Mucosa of descending colon (tissue), 3 donors: ENCODE data around the gene UBE2B. TPM values are rescaled to one million over a fixed set of nuclear protein-coding genes. Genes with fewer than 3 reads are reported as not detected.
"Not testable (repeated sequence)": the region's sequence is repeated elsewhere in the genome, so short reads cannot be mapped to it uniquely, and the experiment has no call there.

Experiments
- ATAC-seq: fragments of 200-7000 bp; cut with Tn5 transposase; one replicate; pipeline ENCODE4 v1.9.1; 2020; ENCODE audit warnings: mild to moderate bottlenecking, moderate library complexity
- DNase-seq, 3 donors: peaks; one replicate each; pipeline ENCODE4 v3.0.0-alpha.2; 2020
- H3K36me3 ChIP-seq: fragments of 200-600 bp; one replicate; pipeline ENCODE4 v1.8.0; 2021; ENCODE audit warnings: low read depth, mild to moderate bottlenecking
- H3K4me1 ChIP-seq: fragments of 200-600 bp; one replicate; pipeline ENCODE4 v1.8.0; 2021; ENCODE audit warnings: low read depth, mild to moderate bottlenecking
- H3K4me3 ChIP-seq: fragments of 200-600 bp; one replicate; pipeline ENCODE4 v1.8.0; 2021; ENCODE audit warnings: mild to moderate bottlenecking
- H3K9me3 ChIP-seq: fragments of 200-600 bp; one replicate; pipeline ENCODE4 v1.8.0; 2021; ENCODE audit warnings: mild to moderate bottlenecking
- intact Hi-C, 2 donors: fragments of 100-400 bp; cut with DNase I in 1 of 2; cut with micrococcal nuclease in 1 of 2; formaldehyde crosslinking; loops; one replicate each; pipeline versions ENCODE4 v1.11.0 to v1.11.1; 2022; cut with DNase I, micrococcal nuclease
- long read RNA-seq, 2 donors: library from polyadenylated mRNA; unstranded; transcript quantifications; one replicate each; pipeline ENCODE4 v2.0.0, GENCODE V29; 2019 to 2021
- total RNA-seq, 3 donors: library from RNA; stranded (reverse); fragmentation: NEBNext Ultra II Directional in 2 of 3; extraction: Animal tissue kit (Norgen Biotek cat#: 25700) in 2 of 3; gene quantifications; one replicate each; pipeline versions ENCODE4 v1.2.1 to v1.2.4, GENCODE V29; 2021 to 2023
- TF ChIP-seq, protein P1 (sequence below): fragments of 200-600 bp; IDR thresholded peaks from one replicate; pipeline ENCODE4 v1.8.0; 2022; ENCODE audit warnings: antibody characterized with exemption, mild to moderate bottlenecking
- donor health status: DM: no; HTN: no; CAD: no; lungs with moderate emphysema.
- donor health status: DM: no; HTN: no; CAD: no.
- donor health status: DM: no; HTN: yes; CAD: no.

The UBE2B gene
- total RNA-seq, result 10 to 100 TPM; 84.4 to 99.5 (median 89.5) TPM
- long read RNA-seq, donor 1, transcript UBE2B-201 (6 exons, 2,515 nt), result major isoform, 41 of 50 reads
- long read RNA-seq, donor 1, partial matches to known transcripts, result 2 of 50 reads
- long read RNA-seq, donor 1, other reads (novel, unspliced or antisense), result 6 of 50 reads
- long read RNA-seq, donor 2, transcript UBE2B-201 (6 exons, 2,515 nt), result major isoform, 61 of 72 reads
- long read RNA-seq, donor 2, partial matches to known transcripts, result 0 of 72 reads
- long read RNA-seq, donor 2, other reads (novel, unspliced or antisense), result 9 of 72 reads

DNA sequence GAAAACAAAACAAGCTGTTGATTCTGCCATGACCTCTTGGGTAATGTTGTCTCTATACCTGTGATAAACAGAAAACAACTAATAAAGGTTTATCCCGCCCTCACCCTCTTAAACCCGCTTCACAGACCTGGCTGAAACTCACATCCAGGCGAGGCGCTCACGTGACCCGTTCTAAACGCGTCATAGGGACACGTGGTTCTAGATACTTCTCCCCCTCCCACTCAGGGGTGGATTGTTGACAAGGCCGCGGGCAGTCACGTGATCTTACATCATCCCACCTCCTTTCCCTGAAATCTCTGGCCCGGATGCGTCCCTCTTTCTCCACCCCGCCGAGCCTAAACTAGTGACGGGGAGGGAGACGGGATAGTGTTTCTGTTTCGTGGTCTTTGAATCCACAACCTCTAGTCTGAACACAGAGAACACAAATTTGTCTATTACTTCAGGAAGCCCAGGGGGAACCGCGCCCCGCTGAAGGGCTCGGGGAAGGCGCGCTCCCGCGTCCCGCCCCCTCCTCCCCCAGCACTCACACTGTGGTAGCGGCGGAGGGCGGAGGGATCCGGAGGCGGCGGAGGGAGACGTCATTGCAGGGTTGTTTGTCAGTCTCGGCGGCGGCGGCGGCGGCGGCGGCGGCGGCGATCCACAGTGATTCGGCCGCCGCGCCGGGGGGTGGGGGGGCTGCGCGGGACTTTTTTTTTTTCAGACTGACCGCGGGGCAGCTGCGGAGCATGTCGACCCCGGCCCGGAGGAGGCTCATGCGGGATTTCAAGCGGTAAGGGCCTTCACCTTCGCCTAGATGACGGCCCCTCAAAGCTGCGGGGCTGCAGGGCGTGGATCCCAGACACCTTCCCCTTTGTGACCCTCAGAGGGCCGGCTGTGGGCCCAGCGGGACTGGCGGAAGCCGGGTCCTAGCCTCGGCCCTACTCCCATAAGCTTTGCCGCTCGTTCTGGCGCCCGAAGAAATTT, at the start of gene UBE2B:
TSS of gene UBE2B (plus strand) at position 699 of the 963 bp plus-strand sequence. CDS start at position 726, 27 bp downstream.
- Histone ChIP-seq H3K4me3 (peak within 1 kb of the TSS; percentile 91), H3K36me3 (no peaks in the 10 kb centered on the region), H3K9me3 (no peaks in the 10 kb centered on the region), H3K4me1 (peaks cover 20% of the 10 kb centered on the region)
- intact Hi-C loops, result no loop called here
- DNase-seq (peak; percentile 97 to 100 (median 99)), ATAC-seq (peak; percentile 93)
- TF ChIP-seq, protein P1, sequence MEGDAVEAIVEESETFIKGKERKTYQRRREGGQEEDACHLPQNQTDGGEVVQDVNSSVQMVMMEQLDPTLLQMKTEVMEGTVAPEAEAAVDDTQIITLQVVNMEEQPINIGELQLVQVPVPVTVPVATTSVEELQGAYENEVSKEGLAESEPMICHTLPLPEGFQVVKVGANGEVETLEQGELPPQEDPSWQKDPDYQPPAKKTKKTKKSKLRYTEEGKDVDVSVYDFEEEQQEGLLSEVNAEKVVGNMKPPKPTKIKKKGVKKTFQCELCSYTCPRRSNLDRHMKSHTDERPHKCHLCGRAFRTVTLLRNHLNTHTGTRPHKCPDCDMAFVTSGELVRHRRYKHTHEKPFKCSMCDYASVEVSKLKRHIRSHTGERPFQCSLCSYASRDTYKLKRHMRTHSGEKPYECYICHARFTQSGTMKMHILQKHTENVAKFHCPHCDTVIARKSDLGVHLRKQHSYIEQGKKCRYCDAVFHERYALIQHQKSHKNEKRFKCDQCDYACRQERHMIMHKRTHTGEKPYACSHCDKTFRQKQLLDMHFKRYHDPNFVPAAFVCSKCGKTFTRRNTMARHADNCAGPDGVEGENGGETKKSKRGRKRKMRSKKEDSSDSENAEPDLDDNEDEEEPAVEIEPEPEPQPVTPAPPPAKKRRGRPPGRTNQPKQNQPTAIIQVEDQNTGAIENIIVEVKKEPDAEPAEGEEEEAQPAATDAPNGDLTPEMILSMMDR, result no peak

DNA sequence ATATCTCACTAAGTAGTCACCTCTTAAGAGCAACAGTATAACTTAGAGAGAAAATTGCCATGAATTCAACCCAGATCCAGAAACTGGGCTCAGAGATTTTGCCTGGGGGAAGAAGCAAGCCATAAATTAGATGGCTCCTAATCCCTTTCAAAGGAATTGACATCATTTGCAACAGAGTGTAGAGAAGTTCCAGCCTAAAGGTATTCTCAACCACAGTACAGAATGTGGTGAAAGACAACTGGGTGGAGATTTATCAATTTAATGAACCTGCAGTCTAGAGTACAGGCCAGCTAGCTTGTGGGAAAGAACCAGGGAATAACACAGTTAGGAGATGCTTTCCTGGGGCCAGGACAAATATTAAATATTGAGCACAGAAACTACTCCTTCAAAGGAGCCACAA, 44.0 kb upstream of the UBE2B start:
- no peak overlapping the region for H3K4me3 ChIP-seq
- no peak for ATAC-seq
- no peak for DNase-seq
- H3K4me1 ChIP-seq, result no peaks in the 10 kb centered on the region
- no peaks in the 10 kb centered on the region for H3K36me3 ChIP-seq
- intact Hi-C loops, result no loop called here
- peaks cover 19% of the 10 kb centered on the region for H3K9me3 ChIP-seq
- TF ChIP-seq, protein P1, result no peak

DNA sequence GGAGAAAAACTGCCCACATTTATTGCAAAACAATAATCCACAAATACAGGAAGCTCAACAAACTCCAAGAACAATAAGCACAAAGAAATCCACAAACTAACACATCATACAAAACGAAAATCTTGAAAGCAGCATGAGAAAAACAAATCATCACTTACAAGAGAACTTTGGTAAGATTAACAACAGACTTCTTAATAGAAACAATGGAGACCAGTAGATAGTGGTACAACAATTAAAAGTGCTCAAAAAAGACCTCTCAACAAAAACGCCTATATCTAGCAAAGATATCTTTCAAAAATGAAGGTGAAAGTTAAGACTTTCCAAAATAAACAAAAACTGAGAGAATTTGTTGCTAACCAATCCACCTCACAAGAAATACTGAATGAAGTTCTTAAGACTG, 42.8 kb upstream of the UBE2B start:
- intact Hi-C loops, result no loop called here
- TF ChIP-seq, protein P1, result no peak
- Histone ChIP-seq H3K4me3 (no peak overlapping the region), H3K9me3 (peaks cover 19% of the 10 kb centered on the region), H3K36me3 (no peaks in the 10 kb centered on the region), H3K4me1 (no peaks in the 10 kb centered on the region)
- no peak for DNase-seq
- no peak for ATAC-seq

DNA sequence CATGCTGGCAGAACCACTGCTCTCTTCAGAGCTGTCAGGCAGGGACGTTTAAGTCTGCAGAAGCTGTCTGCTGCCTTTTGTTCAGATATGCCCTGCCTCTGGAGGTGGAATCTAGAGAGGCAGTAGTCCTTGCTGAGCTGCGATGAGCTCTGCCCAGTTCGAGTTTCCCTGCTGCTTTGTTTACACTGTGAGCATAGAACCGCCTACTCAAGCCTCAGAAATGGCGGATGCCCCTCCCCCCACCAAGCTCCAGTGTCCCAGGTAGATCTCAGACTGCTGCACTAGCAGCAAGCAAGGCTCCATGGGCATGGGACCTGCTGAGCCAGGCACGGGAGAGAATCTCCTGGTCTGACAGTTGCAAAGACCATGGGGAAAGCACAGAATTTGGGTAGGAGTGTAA, 34.5 kb upstream of the UBE2B start:
- ATAC-seq, H3K9me3 ChIP-seq, H3K4me3 ChIP-seq, H3K4me1 ChIP-seq, DNase-seq, H3K36me3 ChIP-seq, intact Hi-C loops: not testable (repeated sequence)

DNA sequence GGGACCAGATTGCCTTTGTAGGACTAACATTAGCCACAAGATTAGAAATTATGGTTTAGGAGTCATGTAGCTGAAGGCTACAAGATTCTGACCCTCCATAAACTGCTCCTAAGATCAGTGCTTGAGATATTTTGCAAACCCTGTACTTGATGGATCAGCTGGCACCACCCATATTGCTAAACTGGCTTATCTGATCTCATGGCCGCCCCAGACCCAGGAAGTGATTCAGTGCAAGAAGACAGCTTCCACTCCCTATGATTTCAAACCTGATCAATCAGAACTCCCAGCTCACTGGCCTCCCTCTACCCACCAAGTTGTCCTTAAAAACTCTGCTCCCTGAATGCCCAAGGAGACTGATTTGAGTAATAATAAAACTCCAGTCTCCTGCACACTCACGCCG, 27.9 kb upstream of the UBE2B start:
- H3K9me3 ChIP-seq, H3K4me3 ChIP-seq, H3K36me3 ChIP-seq, DNase-seq, intact Hi-C loops, ATAC-seq, H3K4me1 ChIP-seq: not testable (repeated sequence)

DNA sequence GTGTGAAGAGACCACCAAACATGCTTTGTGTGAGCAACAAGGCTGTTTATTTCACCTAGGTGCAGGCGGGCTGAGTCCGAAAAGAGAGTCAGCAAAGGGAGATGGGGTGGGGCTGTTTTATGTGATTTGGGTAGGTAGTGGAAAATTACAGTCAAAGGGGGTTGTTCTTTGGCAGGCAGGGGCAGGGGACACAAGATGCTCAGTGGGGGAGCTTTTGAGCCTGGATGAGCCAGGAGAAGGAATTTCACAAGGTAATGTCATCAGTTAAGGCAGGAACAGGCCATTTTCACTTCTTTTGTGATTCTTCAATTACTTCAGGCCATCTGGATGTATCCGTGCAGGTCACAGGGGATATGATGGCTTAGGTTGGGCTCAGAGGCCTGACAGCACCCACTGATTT, 25.9 kb upstream of the UBE2B start:
- H3K36me3 ChIP-seq, H3K4me1 ChIP-seq, H3K9me3 ChIP-seq, intact Hi-C loops, H3K4me3 ChIP-seq, DNase-seq, ATAC-seq: not testable (repeated sequence)

DNA sequence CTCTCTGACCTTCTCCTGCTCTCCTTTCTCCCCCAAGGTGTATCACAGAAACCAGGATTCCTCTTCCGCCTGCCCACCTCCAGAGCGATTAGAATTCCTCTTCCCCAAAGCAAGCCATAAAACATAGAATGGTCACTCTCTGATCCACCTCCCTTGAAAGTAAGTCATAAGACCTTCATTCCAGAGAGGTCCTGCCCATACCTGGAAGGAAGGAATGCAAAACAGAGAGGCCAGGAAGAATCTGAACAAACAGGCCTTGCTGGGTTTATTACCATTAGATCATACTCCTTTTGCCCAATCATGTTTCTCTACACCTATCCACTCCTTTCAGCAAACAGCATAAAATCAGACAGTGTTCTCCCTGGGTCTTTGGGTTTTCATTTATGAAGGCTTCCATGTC, 25.4 kb upstream of the UBE2B start:
- TF ChIP-seq, protein P1, result no peak
- Histone ChIP-seq H3K4me1 (no peaks in the 10 kb centered on the region), H3K9me3 (no peaks in the 10 kb centered on the region), H3K4me3 (no peak overlapping the region), H3K36me3 (no peaks in the 10 kb centered on the region)
- DNase-seq (no peak), ATAC-seq (peak; percentile 62)
- intact Hi-C loops, result no loop called here
